ENCODE results near the gene MN1.

The MN1 gene

DNA sequence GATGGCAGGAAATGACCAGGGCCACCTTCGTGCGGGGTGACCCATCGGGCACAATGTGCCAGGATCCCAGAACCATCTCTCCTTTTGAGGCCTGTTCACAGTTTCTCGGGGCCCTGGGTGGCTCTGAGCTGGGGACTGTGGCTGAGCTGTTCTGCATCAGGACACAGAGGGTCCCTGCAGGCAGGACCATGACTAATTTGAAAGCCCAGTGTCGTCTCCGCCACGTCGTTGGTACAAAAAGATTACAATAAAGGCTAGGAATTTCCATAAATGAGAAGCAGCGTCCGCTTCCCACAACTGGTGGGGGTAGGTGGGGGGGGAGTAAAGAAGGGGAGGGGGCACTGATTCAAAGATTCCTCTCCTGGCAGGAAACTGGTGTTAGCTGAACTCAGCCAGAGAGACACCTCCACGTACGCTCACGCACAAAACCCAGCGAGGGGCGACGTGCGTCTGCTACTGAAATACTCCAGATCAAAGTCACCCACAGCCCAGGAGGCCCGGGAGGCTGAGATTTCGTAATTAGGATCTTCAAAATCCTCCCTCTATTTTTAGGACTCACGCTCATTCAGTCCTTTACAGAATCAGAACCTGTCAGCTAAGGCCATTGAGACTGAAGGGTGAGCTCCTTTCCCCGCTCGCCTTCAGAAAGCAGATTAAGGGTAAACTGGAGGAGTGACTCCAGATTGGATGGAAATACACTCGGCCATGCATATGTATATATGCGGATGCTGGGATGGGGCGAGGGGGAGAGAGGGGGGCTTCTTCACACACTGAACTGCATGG is 11.0 kb downstream of the MN1 start:
- no peak for ATAC-seq
- TF ChIP-seq BACH2 (CRISPR knock-in tag; IDR thresholded peaks at IDR 0.05; ENCODE audit: borderline replicate concordance) (no peak), ZFP30 (CRISPR knock-in tag; IDR thresholded peaks at IDR 0.05) (no peak), OSR1 (CRISPR knock-in tag; IDR thresholded peaks at IDR 0.05) (no peak), ZFP3 (CRISPR knock-in tag; IDR thresholded peaks at IDR 0.05) (no peak), TCF4 (CRISPR knock-in tag; IDR thresholded peaks at IDR 0.05; ENCODE audit: borderline replicate concordance) (no peak), ESRRG (CRISPR knock-in tag; IDR thresholded peaks at IDR 0.05) (no peak), CSDC2 (CRISPR knock-in tag; IDR thresholded peaks at IDR 0.05) (no peak), RARB (CRISPR knock-in tag; IDR thresholded peaks at IDR 0.05) (no peak), ARNTL (CRISPR knock-in tag; IDR thresholded peaks at IDR 0.05; ENCODE audit: borderline replicate concordance, low read depth) (no peak), GLIS3 (CRISPR knock-in tag; IDR thresholded peaks at IDR 0.05) (no peak), ZNF8 (CRISPR knock-in tag; IDR thresholded peaks at IDR 0.05) (no peak), ZC3H10 (CRISPR knock-in tag; IDR thresholded peaks at IDR 0.05) (no peak), SNAI2 (CRISPR knock-in tag; IDR thresholded peaks at IDR 0.05) (no peak)
- TF ChIP-seq, protein P1, sequence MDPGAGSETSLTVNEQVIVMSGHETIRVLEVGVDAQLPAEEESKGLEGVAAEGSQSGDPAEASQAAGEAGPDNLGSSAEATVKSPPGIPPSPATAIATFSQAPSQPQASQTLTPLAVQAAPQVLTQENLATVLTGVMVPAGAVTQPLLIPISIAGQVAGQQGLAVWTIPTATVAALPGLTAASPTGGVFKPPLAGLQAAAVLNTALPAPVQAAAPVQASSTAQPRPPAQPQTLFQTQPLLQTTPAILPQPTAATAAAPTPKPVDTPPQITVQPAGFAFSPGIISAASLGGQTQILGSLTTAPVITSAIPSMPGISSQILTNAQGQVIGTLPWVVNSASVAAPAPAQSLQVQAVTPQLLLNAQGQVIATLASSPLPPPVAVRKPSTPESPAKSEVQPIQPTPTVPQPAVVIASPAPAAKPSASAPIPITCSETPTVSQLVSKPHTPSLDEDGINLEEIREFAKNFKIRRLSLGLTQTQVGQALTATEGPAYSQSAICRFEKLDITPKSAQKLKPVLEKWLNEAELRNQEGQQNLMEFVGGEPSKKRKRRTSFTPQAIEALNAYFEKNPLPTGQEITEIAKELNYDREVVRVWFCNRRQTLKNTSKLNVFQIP (CRISPR knock-in tag; IDR thresholded peaks at IDR 0.05; ENCODE audit: borderline replicate concordance, low read depth) = no peak
- TF ChIP-seq, protein P2, sequence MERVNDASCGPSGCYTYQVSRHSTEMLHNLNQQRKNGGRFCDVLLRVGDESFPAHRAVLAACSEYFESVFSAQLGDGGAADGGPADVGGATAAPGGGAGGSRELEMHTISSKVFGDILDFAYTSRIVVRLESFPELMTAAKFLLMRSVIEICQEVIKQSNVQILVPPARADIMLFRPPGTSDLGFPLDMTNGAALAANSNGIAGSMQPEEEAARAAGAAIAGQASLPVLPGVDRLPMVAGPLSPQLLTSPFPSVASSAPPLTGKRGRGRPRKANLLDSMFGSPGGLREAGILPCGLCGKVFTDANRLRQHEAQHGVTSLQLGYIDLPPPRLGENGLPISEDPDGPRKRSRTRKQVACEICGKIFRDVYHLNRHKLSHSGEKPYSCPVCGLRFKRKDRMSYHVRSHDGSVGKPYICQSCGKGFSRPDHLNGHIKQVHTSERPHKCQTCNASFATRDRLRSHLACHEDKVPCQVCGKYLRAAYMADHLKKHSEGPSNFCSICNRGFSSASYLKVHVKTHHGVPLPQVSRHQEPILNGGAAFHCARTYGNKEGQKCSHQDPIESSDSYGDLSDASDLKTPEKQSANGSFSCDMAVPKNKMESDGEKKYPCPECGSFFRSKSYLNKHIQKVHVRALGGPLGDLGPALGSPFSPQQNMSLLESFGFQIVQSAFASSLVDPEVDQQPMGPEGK (CRISPR knock-in tag; IDR thresholded peaks at IDR 0.05; ENCODE audit: borderline replicate concordance) = no peak

DNA sequence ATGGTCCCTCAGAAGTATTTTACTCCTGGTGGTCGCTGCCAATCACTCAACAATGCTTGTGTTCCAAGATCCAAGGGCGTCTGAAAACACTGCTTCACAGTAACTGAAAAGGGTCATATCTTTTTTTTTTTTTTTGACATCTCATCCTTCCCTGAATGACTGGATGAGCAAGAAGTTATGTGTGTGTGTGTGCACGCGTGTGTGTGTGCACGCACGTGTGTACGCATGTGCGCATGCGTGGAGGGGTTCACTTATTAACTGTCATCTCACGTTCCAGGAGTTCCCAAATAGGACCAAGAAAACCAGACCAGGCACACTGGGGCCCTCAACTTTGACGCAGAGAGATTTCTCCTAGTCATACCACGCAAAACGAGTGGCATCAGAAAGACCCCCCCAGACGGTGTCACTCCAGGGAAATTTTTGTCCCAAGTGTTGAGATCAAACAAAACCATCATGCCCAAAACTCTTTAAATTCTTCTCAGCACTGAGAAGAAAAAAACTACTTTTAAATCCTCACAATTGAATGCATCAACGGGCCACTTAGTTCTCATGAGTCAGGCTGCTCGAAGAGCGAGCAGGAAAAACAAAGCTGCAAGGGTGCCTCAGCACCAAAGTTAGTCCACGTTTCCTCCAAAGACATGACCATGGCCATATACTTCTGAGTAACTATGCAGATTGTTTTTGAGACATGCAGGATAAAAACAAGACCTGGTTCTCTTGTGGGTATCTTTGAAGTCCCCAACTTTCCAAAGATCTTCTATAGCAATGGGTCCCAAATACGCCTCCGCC is 12.9 kb downstream of the MN1 start:
- ATAC-seq = no peak
- TF ChIP-seq, protein P3, sequence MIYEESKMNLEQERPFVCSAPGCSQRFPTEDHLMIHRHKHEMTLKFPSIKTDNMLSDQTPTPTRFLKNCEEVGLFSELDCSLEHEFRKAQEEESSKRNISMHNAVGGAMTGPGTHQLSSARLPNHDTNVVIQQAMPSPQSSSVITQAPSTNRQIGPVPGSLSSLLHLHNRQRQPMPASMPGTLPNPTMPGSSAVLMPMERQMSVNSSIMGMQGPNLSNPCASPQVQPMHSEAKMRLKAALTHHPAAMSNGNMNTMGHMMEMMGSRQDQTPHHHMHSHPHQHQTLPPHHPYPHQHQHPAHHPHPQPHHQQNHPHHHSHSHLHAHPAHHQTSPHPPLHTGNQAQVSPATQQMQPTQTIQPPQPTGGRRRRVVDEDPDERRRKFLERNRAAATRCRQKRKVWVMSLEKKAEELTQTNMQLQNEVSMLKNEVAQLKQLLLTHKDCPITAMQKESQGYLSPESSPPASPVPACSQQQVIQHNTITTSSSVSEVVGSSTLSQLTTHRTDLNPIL (CRISPR knock-in tag; IDR thresholded peaks at IDR 0.05; ENCODE audit: low read depth) = no peak
- TF ChIP-seq ZNF70 (CRISPR knock-in tag; IDR thresholded peaks at IDR 0.05) (no peak), OSR1 (CRISPR knock-in tag; IDR thresholded peaks at IDR 0.05) (no peak)

DNA sequence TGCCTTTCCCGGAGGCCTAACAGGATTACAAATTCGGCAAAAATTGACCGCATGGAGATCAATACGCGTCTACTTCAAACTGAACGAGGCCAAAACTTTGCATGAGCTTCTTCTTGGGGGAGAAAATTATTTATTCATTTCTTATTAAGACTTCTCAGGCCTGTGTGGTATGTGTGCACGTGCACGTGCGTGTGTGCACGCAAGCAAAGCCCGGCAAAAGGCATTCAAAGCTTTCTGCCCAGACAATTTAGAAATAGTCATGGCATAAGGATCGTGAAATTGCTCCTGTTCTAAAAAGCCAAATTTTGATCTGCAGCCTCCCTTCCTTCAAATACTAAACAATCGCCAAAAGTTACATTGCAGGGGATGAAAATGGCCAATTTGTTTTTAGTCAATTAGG is 14.6 kb downstream of the MN1 start:
- TF ChIP-seq OSR1 (CRISPR knock-in tag; IDR thresholded peaks at IDR 0.05) (no peak), GLIS3 (CRISPR knock-in tag; IDR thresholded peaks at IDR 0.05) (no peak), RARB (CRISPR knock-in tag; IDR thresholded peaks at IDR 0.05) (no peak), ZFP30 (CRISPR knock-in tag; IDR thresholded peaks at IDR 0.05) (no peak)
- TF ChIP-seq, protein P4, sequence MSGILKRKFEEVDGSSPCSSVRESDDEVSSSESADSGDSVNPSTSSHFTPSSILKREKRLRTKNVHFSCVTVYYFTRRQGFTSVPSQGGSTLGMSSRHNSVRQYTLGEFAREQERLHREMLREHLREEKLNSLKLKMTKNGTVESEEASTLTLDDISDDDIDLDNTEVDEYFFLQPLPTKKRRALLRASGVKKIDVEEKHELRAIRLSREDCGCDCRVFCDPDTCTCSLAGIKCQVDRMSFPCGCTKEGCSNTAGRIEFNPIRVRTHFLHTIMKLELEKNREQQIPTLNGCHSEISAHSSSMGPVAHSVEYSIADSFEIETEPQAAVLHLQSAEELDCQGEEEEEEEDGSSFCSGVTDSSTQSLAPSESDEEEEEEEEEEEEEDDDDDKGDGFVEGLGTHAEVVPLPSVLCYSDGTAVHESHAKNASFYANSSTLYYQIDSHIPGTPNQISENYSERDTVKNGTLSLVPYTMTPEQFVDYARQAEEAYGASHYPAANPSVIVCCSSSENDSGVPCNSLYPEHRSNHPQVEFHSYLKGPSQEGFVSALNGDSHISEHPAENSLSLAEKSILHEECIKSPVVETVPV (CRISPR knock-in tag; IDR thresholded peaks at IDR 0.05) = no peak
- TF ChIP-seq, protein P5, sequence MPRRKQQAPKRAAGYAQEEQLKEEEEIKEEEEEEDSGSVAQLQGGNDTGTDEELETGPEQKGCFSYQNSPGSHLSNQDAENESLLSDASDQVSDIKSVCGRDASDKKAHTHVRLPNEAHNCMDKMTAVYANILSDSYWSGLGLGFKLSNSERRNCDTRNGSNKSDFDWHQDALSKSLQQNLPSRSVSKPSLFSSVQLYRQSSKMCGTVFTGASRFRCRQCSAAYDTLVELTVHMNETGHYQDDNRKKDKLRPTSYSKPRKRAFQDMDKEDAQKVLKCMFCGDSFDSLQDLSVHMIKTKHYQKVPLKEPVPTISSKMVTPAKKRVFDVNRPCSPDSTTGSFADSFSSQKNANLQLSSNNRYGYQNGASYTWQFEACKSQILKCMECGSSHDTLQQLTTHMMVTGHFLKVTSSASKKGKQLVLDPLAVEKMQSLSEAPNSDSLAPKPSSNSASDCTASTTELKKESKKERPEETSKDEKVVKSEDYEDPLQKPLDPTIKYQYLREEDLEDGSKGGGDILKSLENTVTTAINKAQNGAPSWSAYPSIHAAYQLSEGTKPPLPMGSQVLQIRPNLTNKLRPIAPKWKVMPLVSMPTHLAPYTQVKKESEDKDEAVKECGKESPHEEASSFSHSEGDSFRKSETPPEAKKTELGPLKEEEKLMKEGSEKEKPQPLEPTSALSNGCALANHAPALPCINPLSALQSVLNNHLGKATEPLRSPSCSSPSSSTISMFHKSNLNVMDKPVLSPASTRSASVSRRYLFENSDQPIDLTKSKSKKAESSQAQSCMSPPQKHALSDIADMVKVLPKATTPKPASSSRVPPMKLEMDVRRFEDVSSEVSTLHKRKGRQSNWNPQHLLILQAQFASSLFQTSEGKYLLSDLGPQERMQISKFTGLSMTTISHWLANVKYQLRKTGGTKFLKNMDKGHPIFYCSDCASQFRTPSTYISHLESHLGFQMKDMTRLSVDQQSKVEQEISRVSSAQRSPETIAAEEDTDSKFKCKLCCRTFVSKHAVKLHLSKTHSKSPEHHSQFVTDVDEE (CRISPR knock-in tag; IDR thresholded peaks at IDR 0.05) = no peak

More for the DNA sequence above, 14.6 kb downstream of the MN1 start:
- ATAC-seq = no peak

Measured in SK-N-SH treated with all-trans-retinoic acid at 6 μM for 48 hours (cell line).